K562 (cell line): ENCODE measurements around the gene ZNF366. TPM values are rescaled to one million over a fixed set of nuclear protein-coding genes. Genes with fewer than 3 reads are reported as not detected.

Experiments
- ATAC-seq: fragments of 200-7000 bp; cut with Tn5 transposase; 3 replicates; pipeline ENCODE4 v1.9.1; 2020; ENCODE audit warnings: moderate library complexity
- BruUV-seq: library from RNA; stranded (reverse); fragments of 400-500 nt; replicated peaks from 2 replicates; lab custom pipeline; 2021; lab: Mats Ljungman, UMichigan
- CTCF ChIA-PET: fragments of 300-600 bp; formaldehyde crosslinking; extraction: SDS; loops from one replicate; lab custom pipeline; 2021; ENCODE audit warnings: low intra/inter-chr PET ratio; lab: Yijun Ruan, JAX
- POLR2A ChIA-PET: fragments of 300-600, 350-650 bp; sonication (Branson Sonifier 250); formaldehyde crosslinking; extraction: SDS; loops from one replicate; lab custom pipeline; 2021; ENCODE audit warnings: antibody characterized with exemption, inconsistent platforms; lab: Yijun Ruan, JAX
- DNase-seq, 4 experiments: peaks; one replicate each; pipeline versions ENCODE4 v3.0.0 to v3.0.0-alpha.2; 2011 to 2018; ENCODE audit warnings: low spot score in 3 of 4, mixed read lengths in 3 of 4; ENCODE audit errors: extremely low read depth in 1 of 4
- FAIRE-seq: peaks from 2 replicates; lab custom pipeline; 2011; peaks lifted over from hg19 to GRCh38; lab: Jason Lieb, UNC
- H2AFZ ChIP-seq: 2 replicates; pipeline ENCODE4 v1.6.0; 2011; ENCODE audit warnings: low read depth, low read length, control low read depth, inconsistent platforms
- H3K27ac ChIP-seq: fragments of 200-600 bp; 3 replicates; pipeline ENCODE4 v1.8.0; 2011; ENCODE audit warnings: low read depth, mild to moderate bottlenecking, control low read depth, inconsistent platforms, low read length, moderate library complexity, mixed read lengths; ENCODE audit errors: extremely low read depth
- H3K27me3 ChIP-seq, 2 experiments: fragments of 300-600 bp in 1 of 2; 2 replicates in 1 of 2; 3 replicates in 1 of 2; pipeline versions ENCODE4 v1.6.0 to v1.8.0; 2011; ENCODE audit warnings: inconsistent platforms in 2 of 2, low read length in 2 of 2, mild to moderate bottlenecking in 1 of 2, mixed read lengths in 1 of 2, moderate library complexity in 1 of 2; ENCODE audit not compliant: control insufficient read depth in 2 of 2, insufficient read depth in 2 of 2
- H3K36me3 ChIP-seq: fragments of 300-600 bp; 3 replicates; pipeline ENCODE4 v1.8.0; 2011; ENCODE audit warnings: mild to moderate bottlenecking, low read length, inconsistent platforms; ENCODE audit not compliant: control insufficient read depth, insufficient read depth
- H3K4me1 ChIP-seq, 2 experiments: fragments of 200-600 bp in 1 of 2; replicated peaks in 1 of 2; 2 replicates in 1 of 2; 3 replicates in 1 of 2; pipeline versions ENCODE4 v1.5.1 to v1.8.0; 2011; ENCODE audit warnings: inconsistent platforms in 2 of 2, low read length in 2 of 2, mild to moderate bottlenecking in 1 of 2, mixed read lengths in 1 of 2, moderate library complexity in 1 of 2; ENCODE audit not compliant: control insufficient read depth in 2 of 2, insufficient read depth in 2 of 2
- H3K4me2 ChIP-seq: 2 replicates; pipeline ENCODE4 v1.6.1; 2011; ENCODE audit warnings: low read length, control low read depth, inconsistent platforms, mixed read lengths; ENCODE audit not compliant: insufficient read depth
- H3K4me3 ChIP-seq: fragments of 200-600 bp; sonication (generic), shearing (Covaris generic); 2 replicates; pipeline ENCODE4 v1.5.1; 2016; ENCODE audit warnings: control low read depth, inconsistent platforms
- H3K79me2 ChIP-seq: fragments of 200-600 bp; 3 replicates; pipeline ENCODE4 v1.8.0; 2011; ENCODE audit warnings: low read length, inconsistent platforms; ENCODE audit not compliant: control insufficient read depth, insufficient read depth
- H3K9ac ChIP-seq, 2 experiments: 2 replicates each; pipeline versions ENCODE4 v1.6.0 to v1.6.1; 2011; ENCODE audit warnings: low read depth in 2 of 2, low read length in 2 of 2, control low read depth in 1 of 2, inconsistent platforms in 1 of 2, mild to moderate bottlenecking in 1 of 2, mixed read lengths in 1 of 2; ENCODE audit not compliant: insufficient read depth in 1 of 2
- H3K9me1 ChIP-seq: one replicate; pipeline ENCODE4 v1.6.0; 2011; ENCODE audit warnings: inconsistent platforms, mild to moderate bottlenecking, low read length, moderate library complexity; ENCODE audit not compliant: control insufficient read depth, insufficient read depth
- H3K9me3 ChIP-seq: replicated peaks from 2 replicates; pipeline ENCODE4 v1.5.1; 2011; ENCODE audit warnings: low read depth, low read length, inconsistent platforms; ENCODE audit not compliant: control insufficient read depth, insufficient read depth
- H4K20me1 ChIP-seq: replicated peaks from 2 replicates; pipeline ENCODE4 v1.6.1; 2011; ENCODE audit warnings: low read length, inconsistent platforms, mixed read lengths; ENCODE audit not compliant: control insufficient read depth, insufficient read depth
- E2F6 ChIP-seq, 2 experiments: IDR thresholded peaks; 2 replicates each; pipeline ENCODE4 v1.6.1; 2011; ENCODE audit warnings: borderline replicate concordance in 1 of 2, control low read depth in 1 of 2, low read depth in 1 of 2, low read length in 1 of 2, mild to moderate bottlenecking in 1 of 2, mixed read lengths in 1 of 2, moderate library complexity in 1 of 2; ENCODE audit not compliant: insufficient read depth in 1 of 2, insufficient read length in 1 of 2, poor library complexity in 1 of 2, severe bottlenecking in 1 of 2; ENCODE audit errors: extremely low read depth in 1 of 2
- FOXJ3 ChIP-seq: sonication (generic); formaldehyde crosslinking; IDR thresholded peaks from 2 replicates; pipeline ENCODE4 v1.4.0; 2020; ENCODE audit warnings: mild to moderate bottlenecking, missing genetic modification reagents
- HNRNPH1 ChIP-seq: fragments of 200-400 bp; formaldehyde crosslinking; optimal IDR thresholded peaks from 2 replicates; pipeline ENCODE3; 2017; ENCODE audit warnings: low read depth, mild to moderate bottlenecking, low read length, moderate library complexity
- KDM4B ChIP-seq, 2 experiments: fragments of 450-650 bp in 1 of 2; sonication (generic) in 1 of 2; IDR thresholded peaks; 2 replicates each; pipeline ENCODE4 v1.6.1; 2016 to 2017; ENCODE audit warnings: borderline replicate concordance in 2 of 2, antibody characterized with exemption in 1 of 2, low read depth in 1 of 2, mild to moderate bottlenecking in 1 of 2
- POLR2G ChIP-seq: fragments of 200-400 bp; formaldehyde crosslinking; IDR thresholded peaks from 2 replicates; pipeline ENCODE4 v1.6.1; 2017; ENCODE audit warnings: low read depth, mild to moderate bottlenecking, antibody characterized with exemption, low read length, moderate library complexity
- SUPT5H ChIP-seq: fragments of 450-650 bp; IDR thresholded peaks from 2 replicates; pipeline ENCODE4 v1.6.1; 2016
- TSHZ1 ChIP-seq: fragments of 250-450 bp; sonication (Bioruptor Pico); IDR thresholded peaks from 2 replicates; pipeline ENCODE4 v1.4.0; 2020; ENCODE audit warnings: mild to moderate bottlenecking, moderate library complexity
- ZBTB7A ChIP-seq: IDR thresholded peaks from 2 replicates; pipeline ENCODE4 v1.6.1; 2011; ENCODE audit warnings: low read depth, mild to moderate bottlenecking, low read length, moderate library complexity, borderline replicate concordance; ENCODE audit not compliant: control insufficient read depth
- ZNF395 ChIP-seq: fragments of 200-800 bp; sonication (Bioruptor generic); IDR thresholded peaks from 2 replicates; pipeline ENCODE4 v1.6.1; 2017; ENCODE audit warnings: missing genetic modification characterization, missing compliant biosample characterization
- ZNF398 ChIP-seq: fragments of 250-450 bp; sonication (Bioruptor Pico); IDR thresholded peaks from 2 replicates; pipeline ENCODE4 v1.8.0; 2021; ENCODE audit warnings: moderate library complexity, mild to moderate bottlenecking, inconsistent platforms
- ZNF764 ChIP-seq: fragments of 250-450 bp; sonication (Bioruptor Pico); IDR thresholded peaks from 2 replicates; pipeline ENCODE4 v1.4.0; 2020; ENCODE audit warnings: low read depth, mild to moderate bottlenecking, moderate library complexity
- in situ Hi-C: fragments of 300-500 bp; cut with MboI; formaldehyde crosslinking; loops from 4 replicates; pipeline ENCODE4 v1.15.0; 2018; ENCODE audit warnings: inconsistent platforms, mixed read lengths
- intact Hi-C: fragments of 100-400 bp; cut with micrococcal nuclease; formaldehyde crosslinking; loops from 2 replicates; pipeline ENCODE4 v1.14.2; 2022
- polyA plus RNA-seq, 8 experiments: library from polyadenylated mRNA; depleted of rRNA in 4 of 8; stranded (reverse) in 5 of 8; unstranded in 3 of 8; fragments of >200 nt; fragmentation: Nextera tagmentation in 2 of 8; fragmentation: Illumina TruSeq in 1 of 8; extraction: Ambion mirVana in 2 of 8; extraction: Trizol in 1 of 8; gene quantifications; 2 replicates each; pipeline versions ENCODE4 v1.2.1 to v1.2.3, GENCODE V29; 2011 to 2014; ENCODE audit warnings: inconsistent platforms in 1 of 8, missing spikeins in 1 of 8
- total RNA-seq, 7 experiments: library from RNA; depleted of rRNA in 6 of 7; stranded (reverse); fragments of >200 nt in 6 of 7; fragmentation: Illumina TruSeq in 2 of 7; extraction: Trizol in 2 of 7; gene quantifications; 2 replicates each; pipeline versions ENCODE4 v1.2.1 to v1.2.3, GENCODE V29; 2011 to 2021; ENCODE audit warnings: low replicate concordance in 1 of 7

The ZNF366 gene
- total and polyA plus RNA-seq, 9 of the 15 experiments (the other 6 are each of a cell fraction or from before 2014, with no cell fraction given): not detected

- ATAC-seq: no peak
- Histone ChIP-seq H3K4me3 (no peak overlapping the region), H3K36me3 (no peaks in the 10 kb centered on the region), H3K4me1 (peaks cover 11 to 15% of the 10 kb centered on the region in 2 experiments; a peak in 4 of 5 replicates), H3K79me2 (no peaks in the 10 kb centered on the region), H3K27ac (no peak overlapping the region), H2AFZ (no peak overlapping the region), H3K9me1 (no peaks in the 10 kb centered on the region), H4K20me1 (no peaks in the 10 kb centered on the region), H3K9me3 (no peaks in the 10 kb centered on the region), H3K4me2 (no peak overlapping the region), H3K27me3 (no peaks in the 10 kb centered on the region), H3K9ac (no peak overlapping the region)
- TF ChIP-seq FOXJ3: no peak
- TF ChIP-seq ZNF398 (CRISPR knock-in tag): no peak
- no peak for TF ChIP-seq HNRNPH1
- no peak for TF ChIP-seq TSHZ1 (CRISPR knock-in tag)
- no peak for TF ChIP-seq SUPT5H
- TF ChIP-seq POLR2G: no peak
- TF ChIP-seq KDM4B (IDR thresholded peaks at IDR 0.05; ENCODE audit: borderline replicate concordance in 2 of 2, low read depth in 1 of 2): no peak
- TF ChIP-seq E2F6 (IDR thresholded peaks at IDR 0.05; ENCODE audit: borderline replicate concordance in 1 of 2, extremely low read depth in 1 of 2, insufficient read depth in 1 of 2, insufficient read length in 1 of 2, low read depth in 1 of 2, low read length in 1 of 2, poor library complexity in 1 of 2, severe bottlenecking in 1 of 2): no peak
- no peak for TF ChIP-seq ZNF395 (CRISPR knock-in tag)
- TF ChIP-seq ZBTB7A: no peak
- no peak for TF ChIP-seq ZNF764 (CRISPR knock-in tag)
- FAIRE-seq: no peak
- intact Hi-C loops: no loop called here
- CTCF ChIA-PET: no interaction called here
- no TSS peak for BruUV-seq
- DNase-seq: no peak
- POLR2A ChIA-PET: no interaction called here
- in situ Hi-C loops: no loop called here
These were observed 32.5 kb upstream of the ZNF366 start for GRCh38 chr5:72539726-72540125.
